Osteoblast (primary cell): ENCODE data around the gene PTGES. TPM values are rescaled to one million over a fixed set of nuclear protein-coding genes. Genes with fewer than 3 reads are reported as not detected.

Experiments
- DNase-seq: peaks from one replicate; pipeline ENCODE4 v3.0.0; 2011; ENCODE audit warnings: low spot score, mixed read lengths; ENCODE audit not compliant: insufficient read length; ENCODE audit errors: missing footprints
- H2AFZ ChIP-seq: 2 replicates; pipeline ENCODE4 v1.6.0; 2011; ENCODE audit warnings: mild to moderate bottlenecking, low read length
- H3K27ac ChIP-seq: 2 replicates; pipeline ENCODE4 v1.5.1; 2011; ENCODE audit warnings: mild to moderate bottlenecking, low read depth, low read length, moderate library complexity
- H3K27me3 ChIP-seq: 2 replicates; pipeline ENCODE4 v1.6.0; 2012; ENCODE audit warnings: mild to moderate bottlenecking, control low read depth, inconsistent platforms, low read length, moderate library complexity; ENCODE audit not compliant: insufficient read depth
- H3K36me3 ChIP-seq: 2 replicates; pipeline ENCODE4 v1.5.1; 2011; ENCODE audit warnings: mild to moderate bottlenecking, low read length, control low read depth, moderate library complexity; ENCODE audit not compliant: insufficient read depth
- H3K4me1 ChIP-seq: 2 replicates; pipeline ENCODE4 v1.5.1; 2011; ENCODE audit warnings: mild to moderate bottlenecking, low read length, control low read depth, moderate library complexity; ENCODE audit not compliant: insufficient read depth
- H3K4me2 ChIP-seq: 2 replicates; pipeline ENCODE4 v1.6.0; 2011; ENCODE audit warnings: mild to moderate bottlenecking, low read length; ENCODE audit not compliant: insufficient read depth
- H3K4me3 ChIP-seq: fragments of 200-600 bp; sonication (generic); 3 replicates; pipeline ENCODE4 v1.5.1; 2012; ENCODE audit warnings: mild to moderate bottlenecking, low read length, inconsistent platforms; ENCODE audit not compliant: insufficient read depth
- H3K79me2 ChIP-seq: 2 replicates; pipeline ENCODE4 v1.6.0; 2012; ENCODE audit warnings: mild to moderate bottlenecking, low read length, control low read depth, inconsistent platforms; ENCODE audit not compliant: insufficient read depth
- H3K9me3 ChIP-seq: 2 replicates; pipeline ENCODE4 v1.5.1; 2011; ENCODE audit warnings: low read depth, low read length, control low read depth
- H4K20me1 ChIP-seq: 2 replicates; pipeline ENCODE4 v1.6.0; 2012; ENCODE audit warnings: mild to moderate bottlenecking, low read length, control low read depth; ENCODE audit not compliant: insufficient read depth
- total RNA-seq: library from RNA; depleted of rRNA; stranded (reverse); fragments of >200 nt; gene quantifications from 2 replicates; pipeline ENCODE4 v1.2.3, GENCODE V29; 2012
- TF ChIP-seq, protein P1 (sequence below): IDR thresholded peaks from 2 replicates; pipeline ENCODE4 v1.5.1; 2011; ENCODE audit warnings: mild to moderate bottlenecking, low read depth, low read length, moderate library complexity; ENCODE audit errors: extremely low read depth

PTGES gene
- total RNA-seq, 1 donor: 70.9 TPM

DNA sequence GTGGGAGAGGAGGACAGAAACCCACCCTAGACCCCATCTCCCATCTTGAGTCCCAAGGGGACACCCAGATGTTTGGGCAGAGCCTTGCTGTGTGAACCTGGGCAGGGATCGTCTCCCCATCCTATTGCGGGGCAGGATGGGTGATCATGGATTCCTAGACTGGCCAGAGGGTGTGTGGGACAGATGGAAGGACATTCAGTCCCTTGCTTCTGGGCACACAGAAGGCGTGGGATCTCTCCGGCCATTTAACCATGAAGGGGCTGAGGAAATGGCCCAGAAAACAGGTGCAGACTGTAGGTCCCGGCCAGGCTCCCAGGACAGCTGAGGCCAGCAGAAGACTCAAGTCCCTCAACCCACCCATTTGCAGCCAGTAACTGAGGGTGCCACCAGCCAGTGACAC lies 29.9 kb downstream of the PTGES start:
- TF ChIP-seq, protein P1, sequence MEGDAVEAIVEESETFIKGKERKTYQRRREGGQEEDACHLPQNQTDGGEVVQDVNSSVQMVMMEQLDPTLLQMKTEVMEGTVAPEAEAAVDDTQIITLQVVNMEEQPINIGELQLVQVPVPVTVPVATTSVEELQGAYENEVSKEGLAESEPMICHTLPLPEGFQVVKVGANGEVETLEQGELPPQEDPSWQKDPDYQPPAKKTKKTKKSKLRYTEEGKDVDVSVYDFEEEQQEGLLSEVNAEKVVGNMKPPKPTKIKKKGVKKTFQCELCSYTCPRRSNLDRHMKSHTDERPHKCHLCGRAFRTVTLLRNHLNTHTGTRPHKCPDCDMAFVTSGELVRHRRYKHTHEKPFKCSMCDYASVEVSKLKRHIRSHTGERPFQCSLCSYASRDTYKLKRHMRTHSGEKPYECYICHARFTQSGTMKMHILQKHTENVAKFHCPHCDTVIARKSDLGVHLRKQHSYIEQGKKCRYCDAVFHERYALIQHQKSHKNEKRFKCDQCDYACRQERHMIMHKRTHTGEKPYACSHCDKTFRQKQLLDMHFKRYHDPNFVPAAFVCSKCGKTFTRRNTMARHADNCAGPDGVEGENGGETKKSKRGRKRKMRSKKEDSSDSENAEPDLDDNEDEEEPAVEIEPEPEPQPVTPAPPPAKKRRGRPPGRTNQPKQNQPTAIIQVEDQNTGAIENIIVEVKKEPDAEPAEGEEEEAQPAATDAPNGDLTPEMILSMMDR: no peak
- no peaks in the 10 kb centered on the region for H3K79me2 ChIP-seq
- peaks cover 6% of the 10 kb centered on the region for H3K36me3 ChIP-seq
- H3K27me3 ChIP-seq: no peaks in the 10 kb centered on the region
- no peak overlapping the region for H2AFZ ChIP-seq
- no peaks in the 10 kb centered on the region for H3K9me3 ChIP-seq
- peaks cover 22% of the 10 kb centered on the region for H3K4me1 ChIP-seq
- no peak overlapping the region for H3K4me2 ChIP-seq
- no peaks in the 10 kb centered on the region for H4K20me1 ChIP-seq
- H3K27ac ChIP-seq: no peak overlapping the region
- DNase-seq: peak; percentile 57
- no peak overlapping the region for H3K4me3 ChIP-seq

- no peak overlapping the region for H3K4me2 ChIP-seq
- no peaks in the 10 kb centered on the region for H3K9me3 ChIP-seq
- H3K4me1 ChIP-seq: peaks cover 10% of the 10 kb centered on the region
- H3K36me3 ChIP-seq: peaks cover 6% of the 10 kb centered on the region
- TF ChIP-seq, protein P1: no peak
- no peaks in the 10 kb centered on the region for H3K27me3 ChIP-seq
- peak; percentile 59 for DNase-seq
- no peak overlapping the region for H3K27ac ChIP-seq
- no peaks in the 10 kb centered on the region for H3K79me2 ChIP-seq
- H4K20me1 ChIP-seq: no peaks in the 10 kb centered on the region
- H2AFZ ChIP-seq: no peak overlapping the region
- no peak overlapping the region for H3K4me3 ChIP-seq
Observed at GRCh38 chr9:129720865-129721545, 31.8 kb downstream of the PTGES start.

DNA sequence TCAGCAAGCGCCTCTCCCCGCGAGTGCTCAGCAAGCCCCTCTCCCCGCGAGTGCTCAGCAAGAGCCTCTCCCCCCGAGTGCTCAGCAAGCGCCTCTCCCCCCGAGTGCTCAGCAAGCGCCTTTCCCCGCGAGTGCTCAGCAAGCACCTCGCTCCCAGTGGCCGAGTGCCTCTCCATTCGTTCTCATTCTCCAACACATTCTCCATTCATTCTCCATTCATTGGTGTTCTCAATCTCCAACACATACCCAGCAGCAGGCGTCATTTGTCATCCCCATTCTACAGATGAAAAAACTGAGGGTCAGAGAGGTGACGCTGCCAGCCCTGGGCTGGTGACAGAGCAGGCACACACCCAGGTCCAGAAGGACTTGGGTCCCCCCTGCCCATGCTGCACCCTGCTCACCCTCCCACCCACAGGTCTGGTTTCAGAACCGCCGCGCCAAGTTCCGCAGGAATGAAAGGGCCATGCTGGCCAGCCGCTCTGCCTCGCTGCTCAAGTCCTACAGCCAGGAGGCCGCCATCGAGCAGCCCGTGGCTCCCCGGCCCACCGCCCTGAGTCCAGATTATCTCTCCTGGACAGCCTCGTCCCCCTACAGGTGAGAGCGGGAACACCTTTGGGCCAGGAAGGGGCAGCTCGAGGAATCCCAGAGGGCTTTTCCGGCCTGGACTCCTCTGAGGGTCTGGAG lies 32.5 kb downstream of the PTGES start:
- TF ChIP-seq, protein P1: peak; percentile 22
- H3K79me2 ChIP-seq: no peaks in the 10 kb centered on the region

GRCh38 chr9:129719135-129719534 lies 33.7 kb downstream of the PTGES start:
- peaks cover 21% of the 10 kb centered on the region for H3K4me1 ChIP-seq
- no peaks in the 10 kb centered on the region for H3K9me3 ChIP-seq
- no peak overlapping the region for H2AFZ ChIP-seq
- DNase-seq: peak; percentile 47
- no peak overlapping the region for H3K4me3 ChIP-seq
- no peak overlapping the region for H3K27ac ChIP-seq
- no peak overlapping the region for H3K4me2 ChIP-seq
- no peaks in the 10 kb centered on the region for H3K27me3 ChIP-seq
- H4K20me1 ChIP-seq: no peaks in the 10 kb centered on the region
- TF ChIP-seq, protein P1: no peak
- peaks cover 6% of the 10 kb centered on the region for H3K36me3 ChIP-seq
- no peaks in the 10 kb centered on the region for H3K79me2 ChIP-seq

More for the DNA sequence above, 32.5 kb downstream of the PTGES start:
- no peak overlapping the region for H2AFZ ChIP-seq
- H3K27me3 ChIP-seq: no peaks in the 10 kb centered on the region
- peak; percentile 34 for DNase-seq
- no peaks in the 10 kb centered on the region for H3K9me3 ChIP-seq
- peaks cover 10% of the 10 kb centered on the region for H3K4me1 ChIP-seq
- no peak overlapping the region for H3K27ac ChIP-seq
- no peak overlapping the region for H3K4me2 ChIP-seq
- peaks cover 6% of the 10 kb centered on the region for H3K36me3 ChIP-seq
- no peaks in the 10 kb centered on the region for H4K20me1 ChIP-seq
- no peak overlapping the region for H3K4me3 ChIP-seq
